ENCODE measurements around the gene IKZF1.

The IKZF1 gene

GRCh38 chr7:50367100-50367499 lies 62.6 kb downstream of the IKZF1 start:
- TF ChIP-seq EZH2phosphoT487 (IDR thresholded peaks at IDR 0.05; ENCODE audit: borderline replicate concordance, low read length) (no peak), CTCF (IDR thresholded peaks at IDR 0.05; ENCODE audit: low read depth, low read length, poor library complexity, severe bottlenecking) (no peak)
- Histone ChIP-seq H3K9me3 (ENCODE audit: control insufficient read depth, insufficient read depth, low read length) (no peaks in the 10 kb centered on the region), H3K27ac (ENCODE audit: low read depth, low read length) (no peak overlapping the region), H3K27me3 (ENCODE audit: control insufficient read depth, low read length) (no peaks in the 10 kb centered on the region), H3K9me2 (replicated peaks; ENCODE audit: control insufficient read depth, low read length) (no peaks in the 10 kb centered on the region), H3K36me3 (ENCODE audit: control insufficient read depth, low read length) (peaks cover 98% of the 10 kb centered on the region), H3F3A (ENCODE audit: control insufficient read depth, insufficient read depth) (peaks cover 43% of the 10 kb centered on the region), H3K79me2 (ENCODE audit: control insufficient read depth, low read length) (peaks cover 92% of the 10 kb centered on the region), H3K4me3 (ENCODE audit: low read length) (no peak overlapping the region), H3K4me2 (ENCODE audit: low read length) (no peak overlapping the region), H3K4me1 (ENCODE audit: control insufficient read depth, low read length) (no peaks in the 10 kb centered on the region), H4K20me1 (ENCODE audit: control insufficient read depth, insufficient read depth, low read depth, low read length) (peaks cover 12% of the 10 kb centered on the region)

- Histone ChIP-seq H3K9me3 (ENCODE audit: control insufficient read depth, insufficient read depth, low read length) (no peaks in the 10 kb centered on the region), H3K36me3 (ENCODE audit: control insufficient read depth, low read length) (peaks cover 98% of the 10 kb centered on the region), H3K27ac (ENCODE audit: low read depth, low read length) (no peak overlapping the region), H3K4me2 (ENCODE audit: low read length) (no peak overlapping the region), H3K4me3 (ENCODE audit: low read length) (no peak overlapping the region), H3K9me2 (replicated peaks; ENCODE audit: control insufficient read depth, low read length) (no peaks in the 10 kb centered on the region), H3K4me1 (ENCODE audit: control insufficient read depth, low read length) (no peaks in the 10 kb centered on the region), H3F3A (ENCODE audit: control insufficient read depth, insufficient read depth) (peaks cover 43% of the 10 kb centered on the region), H4K20me1 (ENCODE audit: control insufficient read depth, insufficient read depth, low read depth, low read length) (peaks cover 12% of the 10 kb centered on the region), H3K27me3 (ENCODE audit: control insufficient read depth, low read length) (no peaks in the 10 kb centered on the region), H3K79me2 (ENCODE audit: control insufficient read depth, low read length) (peaks cover 92% of the 10 kb centered on the region)
- TF ChIP-seq CTCF (IDR thresholded peaks at IDR 0.05; ENCODE audit: low read depth, low read length, poor library complexity, severe bottlenecking) (no peak), EZH2phosphoT487 (IDR thresholded peaks at IDR 0.05; ENCODE audit: borderline replicate concordance, low read length) (no peak)
Observed at GRCh38 chr7:50367570-50367969, 63.1 kb downstream of the IKZF1 start.

GRCh38 chr7:50368366-50368765 lies 63.9 kb downstream of the IKZF1 start:
- no peaks in the 10 kb centered on the region for H3K9me2 ChIP-seq (replicated peaks; ENCODE audit: control insufficient read depth, low read length)
- H3K4me2 ChIP-seq (ENCODE audit: low read length), result no peak overlapping the region
- no peak for TF ChIP-seq EZH2phosphoT487 (IDR thresholded peaks at IDR 0.05; ENCODE audit: borderline replicate concordance, low read length)
- no peak overlapping the region for H3K4me3 ChIP-seq (ENCODE audit: low read length)
- no peaks in the 10 kb centered on the region for H3K9me3 ChIP-seq (ENCODE audit: control insufficient read depth, insufficient read depth, low read length)
- no peak overlapping the region; the same call in 1 of the 2 replicates for H3K27ac ChIP-seq (ENCODE audit: low read depth, low read length)
- H3K4me1 ChIP-seq (ENCODE audit: control insufficient read depth, low read length), result no peaks in the 10 kb centered on the region
- H4K20me1 ChIP-seq (ENCODE audit: control insufficient read depth, insufficient read depth, low read depth, low read length), result peaks cover 16% of the 10 kb centered on the region
- no peaks in the 10 kb centered on the region for H3K27me3 ChIP-seq (ENCODE audit: control insufficient read depth, low read length)
- H3K79me2 ChIP-seq (ENCODE audit: control insufficient read depth, low read length), result peaks cover 92% of the 10 kb centered on the region
- peaks cover 43% of the 10 kb centered on the region for H3F3A ChIP-seq (ENCODE audit: control insufficient read depth, insufficient read depth)
- H3K36me3 ChIP-seq (ENCODE audit: control insufficient read depth, low read length), result peaks cover 98% of the 10 kb centered on the region

- H3K4me2 ChIP-seq (ENCODE audit: low read length), result no peak overlapping the region
- no peak overlapping the region for H3K27ac ChIP-seq (ENCODE audit: low read depth, low read length)
- peaks cover 42% of the 10 kb centered on the region for H3F3A ChIP-seq (ENCODE audit: control insufficient read depth, insufficient read depth)
- H3K27me3 ChIP-seq (ENCODE audit: control insufficient read depth, low read length), result no peaks in the 10 kb centered on the region
- peaks cover 16% of the 10 kb centered on the region for H4K20me1 ChIP-seq (ENCODE audit: control insufficient read depth, insufficient read depth, low read depth, low read length)
- H3K9me2 ChIP-seq (replicated peaks; ENCODE audit: control insufficient read depth, low read length), result no peaks in the 10 kb centered on the region
- H3K36me3 ChIP-seq (ENCODE audit: control insufficient read depth, low read length), result peaks cover 100% of the 10 kb centered on the region
- TF ChIP-seq CTCF (IDR thresholded peaks at IDR 0.05; ENCODE audit: low read depth, low read length, poor library complexity, severe bottlenecking) (peak; percentile 98), EZH2phosphoT487 (IDR thresholded peaks at IDR 0.05; ENCODE audit: borderline replicate concordance, low read length) (no peak)
- H3K4me3 ChIP-seq (ENCODE audit: low read length), result no peak overlapping the region
- no peaks in the 10 kb centered on the region for H3K4me1 ChIP-seq (ENCODE audit: control insufficient read depth, low read length)
- peaks cover 93% of the 10 kb centered on the region for H3K79me2 ChIP-seq (ENCODE audit: control insufficient read depth, low read length)
- no peaks in the 10 kb centered on the region for H3K9me3 ChIP-seq (ENCODE audit: control insufficient read depth, insufficient read depth, low read length)
Observed at GRCh38 chr7:50369143-50370026, 64.9 kb downstream of the IKZF1 start.
